NCI-H187 (cell line): ENCODE measurements around the gene MVB12B.

Experiments used
- DNase-seq, 2 experiments: peaks; one replicate each; lab custom pipeline; 2025; lab: John Stamatoyannopoulos, UW

The MVB12B gene

DNA sequence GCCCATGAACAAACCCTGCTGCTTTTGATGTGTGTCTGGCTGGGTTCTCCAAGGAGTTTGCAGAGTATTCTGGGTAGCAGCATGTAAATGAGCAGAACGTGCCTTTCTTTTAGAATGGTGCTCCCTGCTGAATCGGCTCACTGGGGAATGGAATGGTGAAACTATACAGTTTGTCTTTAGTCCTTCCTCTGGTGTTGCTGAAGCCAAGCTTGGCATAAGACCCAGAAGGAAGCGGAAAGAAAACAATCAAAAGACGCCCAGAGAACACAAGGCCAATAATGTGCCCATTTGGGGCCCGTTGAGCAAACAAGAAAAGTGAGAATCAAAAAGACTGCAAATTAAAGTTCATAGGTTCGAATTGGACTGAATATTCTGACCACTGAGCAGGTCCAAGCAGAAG lies 60.1 kb downstream of the MVB12B start:
- DNase-seq: no peak

DNA sequence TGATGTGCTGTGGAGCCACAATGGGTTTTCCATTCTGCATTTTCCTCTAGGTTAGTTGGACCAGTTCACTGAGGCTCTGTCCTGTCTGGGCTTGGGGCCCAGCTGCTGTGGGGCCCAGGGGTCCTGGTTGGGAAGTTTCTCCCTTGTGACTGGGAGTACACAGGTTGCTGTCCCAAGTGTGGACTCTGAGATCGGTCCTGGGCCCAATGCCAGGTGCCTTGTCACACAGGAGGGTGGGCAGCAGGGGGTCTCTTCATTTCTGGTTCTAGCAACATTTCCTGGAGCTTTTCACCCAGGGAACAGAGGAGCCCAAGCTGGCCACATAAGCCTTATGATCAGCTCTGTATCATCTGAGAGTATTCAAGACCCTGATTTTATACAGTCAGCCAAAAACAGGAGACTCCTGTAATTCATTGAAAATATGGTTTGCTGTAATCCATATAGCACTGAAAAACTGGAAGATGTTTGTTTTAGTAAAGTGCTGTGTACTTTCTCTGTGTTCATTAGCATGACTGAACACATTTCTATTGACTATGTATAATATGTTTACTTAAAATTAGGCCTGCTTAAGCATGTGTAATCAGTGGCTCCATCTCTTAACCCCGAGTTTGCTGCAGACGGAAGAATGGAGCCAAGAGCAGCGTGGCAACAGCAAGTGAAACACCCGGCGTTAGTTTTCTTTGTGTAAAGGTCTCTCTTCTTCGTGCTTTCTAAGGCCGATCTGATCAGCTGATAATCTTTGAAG lies 62.5 kb downstream of the MVB12B start:
- DNase-seq: no peak

DNA sequence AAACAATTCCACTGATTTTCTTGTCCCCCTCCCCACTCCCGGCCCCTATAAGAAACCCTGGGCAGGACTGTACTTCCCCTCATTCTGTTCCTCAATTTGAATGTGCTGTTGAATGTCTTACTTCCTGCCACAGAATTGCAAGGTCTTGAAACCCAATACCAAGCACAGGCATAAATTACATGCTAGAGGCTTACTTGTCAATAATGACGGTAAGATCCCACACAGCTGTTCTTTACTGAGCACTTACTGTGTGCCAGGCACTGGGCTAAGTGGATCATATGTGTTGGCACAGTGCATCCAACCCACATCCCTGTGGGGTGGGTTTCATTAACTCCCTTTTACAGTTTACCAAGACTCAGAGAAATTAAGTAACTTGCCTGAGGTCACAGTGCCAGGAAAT lies 63.4 kb downstream of the MVB12B start:
- DNase-seq: no peak

DNA sequence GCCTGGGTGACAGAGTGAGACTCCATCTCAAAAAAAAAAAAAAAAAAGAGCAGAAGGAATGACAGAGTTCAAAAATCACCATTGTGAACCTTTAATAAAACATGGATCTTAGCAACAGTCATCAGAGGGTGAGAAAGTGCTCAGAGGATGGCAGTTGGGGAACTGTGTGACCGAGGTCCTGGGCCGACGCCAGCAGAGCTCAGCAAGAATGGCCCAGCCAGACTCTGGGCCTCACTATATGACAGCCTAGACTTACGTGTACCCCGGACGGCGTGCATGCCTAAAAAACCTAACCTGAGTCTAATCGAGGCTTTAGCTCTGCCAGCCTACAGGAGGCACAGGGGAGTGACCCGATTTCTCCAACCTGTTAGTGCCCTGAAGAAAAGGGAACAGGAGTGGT lies 64.3 kb downstream of the MVB12B start:
- DNase-seq: no peak

GRCh38 chr9:126391713-126392661 lies 65.4 kb downstream of the MVB12B start:
- DNase-seq: no peak

- no peak for DNase-seq
These were observed 66.2 kb downstream of the MVB12B start for GRCh38 chr9:126392662-126393371.

DNA sequence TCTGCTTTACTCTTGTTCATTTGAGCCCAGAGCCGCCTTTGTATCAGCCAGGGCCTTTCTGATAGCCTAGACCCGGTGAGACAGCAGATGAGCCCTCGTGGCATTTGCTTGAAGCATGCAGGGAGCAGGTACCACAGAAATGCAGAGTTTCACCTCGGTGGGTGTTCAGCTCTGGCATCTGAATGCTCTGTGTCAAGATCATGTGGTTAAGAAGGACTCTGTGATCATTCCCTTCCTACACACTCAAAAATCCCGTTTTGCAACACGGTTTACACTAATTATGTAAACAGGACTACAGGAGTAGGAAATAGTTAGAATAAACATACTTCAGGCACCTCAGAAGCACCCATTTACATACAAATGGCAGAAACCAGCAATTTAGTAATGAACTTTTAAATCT lies 67.2 kb downstream of the MVB12B start:
- no peak for DNase-seq

DNA sequence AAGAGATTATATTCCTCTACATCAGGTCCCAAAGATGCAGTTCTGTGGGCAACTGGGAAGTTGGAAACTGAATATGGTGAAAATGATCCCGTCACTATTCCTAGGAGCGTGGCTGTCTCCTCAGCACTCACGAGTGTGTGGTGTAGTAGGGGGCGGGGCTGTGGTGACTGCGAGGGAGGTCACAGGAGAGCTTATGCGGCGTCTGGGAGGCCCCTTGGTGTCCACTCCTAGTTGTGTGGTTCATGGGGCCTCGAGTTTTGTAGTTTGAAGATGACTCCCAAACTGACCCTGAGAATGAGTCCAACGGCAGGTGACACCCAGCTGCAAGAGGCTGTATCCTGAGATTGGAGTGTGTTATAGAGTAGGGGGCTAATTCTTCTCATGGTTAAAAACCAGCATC lies 68.2 kb downstream of the MVB12B start:
- no peak for DNase-seq

- no peak for DNase-seq
These were observed 69.0 kb downstream of the MVB12B start for GRCh38 chr9:126395439-126396212.

- no peak for DNase-seq
These were observed 70.4 kb downstream of the MVB12B start for GRCh38 chr9:126397056-126397455.

GRCh38 chr9:126398403-126399058 lies 71.9 kb downstream of the MVB12B start:
- DNase-seq: peak in 1 of 2 experiments; percentile 25

DNA sequence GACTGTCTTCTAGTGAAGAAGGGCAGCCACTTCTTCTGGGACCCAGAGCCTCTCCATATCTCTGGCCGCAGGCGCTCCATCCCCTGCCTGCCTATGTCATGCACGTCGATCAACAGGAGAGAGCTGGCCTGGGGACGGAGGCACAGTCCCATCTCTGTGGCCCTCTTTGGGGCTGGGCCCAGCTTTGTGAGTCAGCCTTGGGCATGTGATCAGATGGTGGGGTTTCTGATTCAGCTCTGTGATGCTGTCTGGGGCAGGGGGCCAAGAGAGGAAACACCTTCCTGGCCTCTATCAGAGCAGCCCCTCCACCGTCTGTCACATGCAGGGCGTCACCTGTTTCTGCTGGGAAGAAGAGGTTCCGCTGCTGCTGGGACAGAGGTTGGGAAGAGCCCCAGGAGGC lies 72.6 kb downstream of the MVB12B start:
- DNase-seq: no peak

- no peak for DNase-seq
These were observed 73.2 kb downstream of the MVB12B start for GRCh38 chr9:126399789-126400188.

GRCh38 chr9:126400571-126400970 lies 73.9 kb downstream of the MVB12B start:
- no peak for DNase-seq

GRCh38 chr9:126401107-126401506 lies 74.5 kb downstream of the MVB12B start:
- DNase-seq: no peak

GRCh38 chr9:126401581-126401980 lies 75.0 kb downstream of the MVB12B start:
- DNase-seq: no peak

- no peak for DNase-seq
These were observed 76.8 kb downstream of the MVB12B start for GRCh38 chr9:126403397-126403796.

DNA sequence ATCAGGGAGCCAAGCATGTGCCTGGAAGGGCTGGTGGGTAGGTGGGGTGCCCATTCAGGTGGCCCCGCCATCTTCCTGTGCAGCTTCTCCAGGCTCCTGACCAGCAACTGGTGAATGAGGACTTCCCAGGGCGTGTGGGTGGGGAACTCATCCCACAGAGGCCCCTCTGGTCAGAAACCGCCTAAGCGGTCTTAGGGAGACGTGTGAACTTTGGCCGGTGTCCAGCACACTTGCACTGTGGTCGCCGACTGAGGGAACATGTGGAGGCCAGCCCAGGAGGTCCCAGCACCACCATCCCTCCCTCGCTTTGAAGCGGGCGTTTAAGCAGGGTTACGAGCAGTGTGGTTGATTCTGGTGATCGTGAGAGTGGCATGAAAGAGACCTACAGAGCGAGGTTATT lies 77.8 kb downstream of the MVB12B start:
- no peak for DNase-seq

GRCh38 chr9:126406075-126406667 lies 79.5 kb downstream of the MVB12B start:
- DNase-seq: no peak

- DNase-seq: no peak
These were observed 80.7 kb downstream of the MVB12B start for GRCh38 chr9:126407114-126407870.
